Activated naive CD8-positive, alpha-beta T cell (primary cell): ENCODE data around the gene TWIST1.

Experiments
- H3K27ac Mint-ChIP-seq: one replicate; pipeline ENCODE4 v1.8.0; 2021; ENCODE audit warnings: mixed read lengths
- H3K27me3 Mint-ChIP-seq: one replicate; pipeline ENCODE4 v1.8.0; 2021; ENCODE audit warnings: mixed read lengths
- H3K36me3 Mint-ChIP-seq: one replicate; pipeline ENCODE4 v1.8.0; 2021; ENCODE audit warnings: mixed read lengths
- H3K4me1 Mint-ChIP-seq: one replicate; pipeline ENCODE4 v1.8.0; 2021; ENCODE audit warnings: low read depth, mixed read lengths
- H3K4me3 Mint-ChIP-seq: one replicate; pipeline ENCODE4 v1.8.0; 2021; ENCODE audit warnings: mild to moderate bottlenecking, mixed read lengths
- H3K9me3 Mint-ChIP-seq: one replicate; pipeline ENCODE4 v1.8.0; 2021; ENCODE audit warnings: low read depth, mixed read lengths

The TWIST1 gene

DNA sequence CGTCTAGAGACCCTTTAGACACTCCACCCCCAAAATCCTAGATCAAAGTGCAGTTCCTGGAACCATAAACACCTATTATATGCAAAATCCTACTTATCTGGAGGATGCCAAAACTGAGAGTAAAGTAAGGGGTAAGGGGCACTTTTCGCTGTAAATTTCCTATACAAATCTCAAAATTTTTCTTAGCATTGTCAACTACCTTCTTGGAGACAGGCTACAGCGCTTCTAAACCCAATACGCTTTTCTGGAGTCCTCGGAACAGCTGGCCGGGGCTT lies 10.4 kb downstream of the TWIST1 start:
- no peak overlapping the region for H3K4me3 Mint-ChIP-seq
- H3K27ac Mint-ChIP-seq = no peak overlapping the region
- peaks cover 68% of the 10 kb centered on the region for H3K27me3 Mint-ChIP-seq
- no peaks in the 10 kb centered on the region for H3K9me3 Mint-ChIP-seq
- H3K4me1 Mint-ChIP-seq = no peaks in the 10 kb centered on the region
- H3K36me3 Mint-ChIP-seq = no peaks in the 10 kb centered on the region

DNA sequence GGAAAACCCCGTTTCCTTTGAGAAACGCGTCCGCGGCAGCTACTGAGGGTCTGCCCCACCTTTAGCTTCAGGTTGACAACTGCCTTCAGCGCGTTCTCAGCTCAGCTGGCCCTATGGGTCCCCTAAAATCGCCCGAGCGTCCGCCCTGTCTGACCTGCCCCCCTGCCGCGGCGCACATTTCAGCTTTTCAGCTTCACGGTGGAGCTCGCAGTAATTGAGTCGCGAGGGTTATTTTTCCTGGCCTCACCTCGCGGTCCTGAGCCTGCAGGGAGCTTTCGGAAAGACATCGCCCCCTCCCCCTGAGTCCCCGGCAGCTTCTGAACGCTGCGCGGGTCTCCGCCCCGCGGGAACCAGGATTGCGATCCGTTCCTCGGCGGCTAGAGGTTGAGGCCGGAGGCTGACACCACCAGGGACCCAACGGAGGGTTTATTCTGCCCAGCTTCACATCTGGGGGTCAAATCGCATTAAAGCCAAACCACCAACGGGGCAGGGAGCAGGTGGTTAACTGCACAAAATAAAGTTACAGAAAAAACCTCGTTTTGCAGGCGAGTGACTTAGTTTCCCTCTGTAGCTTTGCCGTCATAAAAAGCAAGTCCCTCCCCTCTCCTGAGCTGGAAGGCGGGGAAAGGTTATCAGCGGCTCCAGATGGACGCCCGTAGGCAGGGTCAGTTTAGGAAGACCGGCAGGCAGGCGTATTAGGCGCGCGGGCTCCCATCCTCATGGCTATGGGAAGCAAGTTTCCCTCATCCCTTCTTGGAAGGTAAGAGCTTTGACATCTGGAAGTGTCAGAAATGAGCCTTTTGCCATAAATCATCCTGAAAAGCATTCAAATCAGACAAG lies 11.0 kb downstream of the TWIST1 start:
- Mint-ChIP-seq H3K9me3 (no peaks in the 10 kb centered on the region), H3K36me3 (no peaks in the 10 kb centered on the region), H3K4me3 (no peak overlapping the region), H3K27me3 (peaks cover 67% of the 10 kb centered on the region), H3K27ac (no peak overlapping the region), H3K4me1 (no peaks in the 10 kb centered on the region)

DNA sequence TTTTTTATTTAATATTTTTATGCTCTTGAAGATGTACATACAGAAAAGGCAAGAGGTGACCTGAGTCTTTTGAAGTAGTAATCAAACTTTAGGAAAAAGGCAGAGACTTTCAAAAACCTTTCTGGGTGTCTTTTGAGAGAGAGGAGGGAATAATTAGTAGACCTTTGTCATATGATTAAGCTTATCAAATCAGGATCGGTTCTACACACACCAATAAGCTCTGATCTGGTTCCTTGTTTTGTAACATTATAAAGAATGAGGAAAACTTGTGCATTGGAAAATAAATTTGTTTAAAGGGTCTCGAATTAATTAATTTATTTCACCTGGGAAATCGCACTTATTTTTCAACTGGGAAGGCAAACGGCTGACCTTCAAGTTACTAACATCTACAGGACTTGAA lies 11.9 kb downstream of the TWIST1 start:
- H3K36me3 Mint-ChIP-seq = no peaks in the 10 kb centered on the region
- no peaks in the 10 kb centered on the region for H3K9me3 Mint-ChIP-seq
- peaks cover 59% of the 10 kb centered on the region for H3K27me3 Mint-ChIP-seq
- no peaks in the 10 kb centered on the region for H3K4me1 Mint-ChIP-seq
- no peak overlapping the region for H3K27ac Mint-ChIP-seq
- H3K4me3 Mint-ChIP-seq = no peak overlapping the region

DNA sequence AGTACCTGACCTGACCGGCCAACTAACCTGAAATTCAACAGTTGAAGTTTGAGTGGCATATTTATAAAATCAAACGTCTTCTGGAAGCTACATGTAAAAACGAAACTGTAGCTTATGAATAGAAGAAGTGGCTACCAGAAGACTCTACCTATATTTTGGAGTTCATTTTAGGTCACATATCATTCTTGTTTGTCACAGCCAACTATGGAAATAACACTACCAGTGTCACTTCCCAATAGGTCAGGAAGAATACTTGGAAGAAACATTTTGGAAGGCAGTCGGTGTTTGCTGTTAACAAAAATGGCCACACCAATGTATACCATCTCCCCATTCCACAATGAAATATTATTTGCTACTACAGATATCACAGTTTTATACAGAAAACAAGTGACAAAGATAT lies 12.6 kb downstream of the TWIST1 start:
- Mint-ChIP-seq H3K9me3 (no peaks in the 10 kb centered on the region), H3K36me3 (no peaks in the 10 kb centered on the region), H3K27me3 (peaks cover 52% of the 10 kb centered on the region), H3K4me1 (no peaks in the 10 kb centered on the region), H3K27ac (no peak overlapping the region), H3K4me3 (no peak overlapping the region)

DNA sequence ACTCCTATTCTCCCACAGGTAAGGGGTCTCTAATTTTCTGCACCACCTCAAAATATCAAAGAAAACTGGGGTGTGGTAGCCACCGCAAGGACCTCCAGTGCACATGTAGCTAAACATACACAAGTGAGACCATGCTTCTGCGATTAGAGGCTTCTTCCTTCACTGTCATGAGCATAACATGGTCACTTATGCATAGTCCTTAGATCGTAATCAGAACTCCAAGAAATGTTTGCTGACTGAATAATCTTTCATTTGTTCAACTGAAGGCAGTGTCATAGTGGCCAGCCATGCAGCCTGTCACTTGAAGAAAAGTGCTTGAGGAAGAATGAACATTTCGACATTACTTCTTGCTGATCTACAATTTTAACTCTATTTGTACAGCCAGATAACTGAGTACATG lies 14.6 kb downstream of the TWIST1 start:
- Mint-ChIP-seq H3K4me3 (no peak overlapping the region), H3K27me3 (peaks cover 35% of the 10 kb centered on the region), H3K27ac (no peak overlapping the region), H3K4me1 (no peaks in the 10 kb centered on the region), H3K36me3 (no peaks in the 10 kb centered on the region), H3K9me3 (peaks cover under 1% of the 10 kb centered on the region)

DNA sequence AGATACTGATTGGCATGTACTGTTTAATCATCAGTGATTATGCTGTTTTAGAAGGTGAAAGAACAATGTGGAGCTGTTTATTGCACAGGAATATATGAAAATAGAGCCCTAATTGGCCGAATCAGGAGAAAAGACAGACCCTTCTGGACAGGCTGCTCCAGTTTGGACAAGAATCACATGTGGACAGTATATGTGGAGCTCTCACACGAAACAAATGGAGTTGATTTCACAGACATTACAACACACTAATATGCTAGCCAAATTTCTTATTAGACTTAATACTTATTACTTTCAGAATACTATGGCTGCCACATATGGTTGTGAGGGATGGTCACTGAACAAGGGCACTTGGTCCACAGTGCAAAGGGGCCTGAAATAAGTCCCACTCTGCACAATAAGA lies 15.5 kb downstream of the TWIST1 start:
- H3K9me3 Mint-ChIP-seq = peaks cover 4% of the 10 kb centered on the region
- peaks cover 27% of the 10 kb centered on the region for H3K27me3 Mint-ChIP-seq
- H3K27ac Mint-ChIP-seq = no peak overlapping the region
- no peaks in the 10 kb centered on the region for H3K36me3 Mint-ChIP-seq
- no peaks in the 10 kb centered on the region for H3K4me1 Mint-ChIP-seq
- no peak overlapping the region for H3K4me3 Mint-ChIP-seq

DNA sequence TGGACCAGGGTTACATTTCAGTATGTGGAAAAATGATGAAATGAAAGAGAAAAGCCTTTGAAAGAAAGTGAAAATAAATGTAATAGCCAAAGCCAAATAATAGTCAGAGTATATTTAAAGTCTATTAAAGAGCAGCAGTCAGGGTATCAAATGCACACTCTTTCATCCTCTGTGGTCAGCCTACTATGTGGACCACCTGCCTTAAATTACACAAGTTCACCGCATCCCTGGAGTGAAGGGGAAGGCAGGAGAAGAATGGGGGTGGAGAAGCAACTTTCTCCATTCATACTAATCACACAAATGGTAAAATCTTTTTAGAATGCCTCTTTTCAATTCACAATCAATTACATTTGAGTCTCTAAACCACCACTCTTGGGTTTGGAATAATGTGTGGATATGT lies 16.0 kb downstream of the TWIST1 start:
- no peaks in the 10 kb centered on the region for H3K36me3 Mint-ChIP-seq
- H3K4me3 Mint-ChIP-seq = no peak overlapping the region
- peaks cover 26% of the 10 kb centered on the region for H3K27me3 Mint-ChIP-seq
- peaks cover 4% of the 10 kb centered on the region for H3K9me3 Mint-ChIP-seq
- H3K4me1 Mint-ChIP-seq = no peaks in the 10 kb centered on the region
- H3K27ac Mint-ChIP-seq = no peak overlapping the region

DNA sequence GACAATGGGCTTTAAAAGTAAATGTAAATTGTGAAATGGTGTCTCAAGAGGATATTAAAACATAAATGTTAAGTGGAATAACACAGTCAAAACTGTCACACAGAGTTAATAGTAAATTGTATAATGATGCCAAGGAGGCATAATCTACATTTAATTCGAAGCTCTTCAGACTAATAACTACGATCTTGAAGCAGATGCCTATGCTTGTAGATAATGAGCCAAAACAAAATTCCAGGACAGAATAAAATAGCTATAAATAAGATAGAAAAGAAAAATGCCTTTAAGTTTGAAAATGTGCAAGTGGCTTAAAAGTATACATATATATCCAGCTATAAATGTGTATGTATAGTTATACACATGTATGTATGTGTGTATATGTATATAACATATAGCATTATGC lies 17.5 kb downstream of the TWIST1 start:
- Mint-ChIP-seq H3K9me3 (peaks cover 4% of the 10 kb centered on the region), H3K36me3 (no peaks in the 10 kb centered on the region), H3K27ac (no peak overlapping the region), H3K4me1 (no peaks in the 10 kb centered on the region), H3K4me3 (no peak overlapping the region), H3K27me3 (peaks cover 13% of the 10 kb centered on the region)

DNA sequence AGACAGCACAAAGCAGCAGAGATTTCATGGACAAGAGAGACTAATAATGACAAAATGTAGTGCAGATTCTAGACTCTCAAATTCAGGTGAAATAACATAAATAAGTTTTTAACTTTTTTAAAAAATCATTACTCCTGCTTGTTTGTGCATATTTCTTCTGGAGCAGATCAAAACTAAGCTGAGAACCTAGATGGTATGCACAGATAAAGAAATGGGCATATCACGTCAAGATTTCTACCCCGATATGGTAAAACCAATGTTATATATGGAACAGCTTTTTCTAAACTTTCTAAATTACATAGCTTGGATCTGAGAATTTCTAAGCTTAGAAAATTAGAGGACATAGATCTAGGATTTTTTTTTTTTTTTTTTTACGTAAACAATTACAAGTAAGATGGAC lies 18.2 kb downstream of the TWIST1 start:
- H3K4me1 Mint-ChIP-seq = no peaks in the 10 kb centered on the region
- H3K4me3 Mint-ChIP-seq = no peak overlapping the region
- no peaks in the 10 kb centered on the region for H3K36me3 Mint-ChIP-seq
- peaks cover 4% of the 10 kb centered on the region for H3K9me3 Mint-ChIP-seq
- H3K27me3 Mint-ChIP-seq = peaks cover 12% of the 10 kb centered on the region
- no peak overlapping the region for H3K27ac Mint-ChIP-seq

DNA sequence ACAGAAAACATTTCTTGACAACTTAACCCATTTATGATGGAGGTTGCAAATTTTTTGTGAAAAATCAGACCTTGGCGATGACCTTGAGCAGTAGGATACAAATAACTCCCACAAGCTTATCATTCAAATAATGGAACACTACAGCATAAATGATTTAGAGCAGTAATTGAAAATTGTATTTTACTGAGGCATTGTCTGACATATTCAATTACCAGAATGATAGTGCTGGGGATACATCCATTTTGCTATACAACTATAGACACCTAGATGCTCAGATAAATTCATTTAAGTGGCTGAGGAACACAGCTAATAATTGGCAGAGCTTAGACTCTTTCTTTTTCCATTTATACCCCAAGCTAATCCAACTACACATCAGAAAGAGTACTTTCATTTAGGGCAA lies 18.9 kb downstream of the TWIST1 start:
- no peaks in the 10 kb centered on the region for H3K4me1 Mint-ChIP-seq
- H3K4me3 Mint-ChIP-seq = no peak overlapping the region
- peaks cover 12% of the 10 kb centered on the region for H3K27me3 Mint-ChIP-seq
- peaks cover 4% of the 10 kb centered on the region for H3K9me3 Mint-ChIP-seq
- no peak overlapping the region for H3K27ac Mint-ChIP-seq
- no peaks in the 10 kb centered on the region for H3K36me3 Mint-ChIP-seq

DNA sequence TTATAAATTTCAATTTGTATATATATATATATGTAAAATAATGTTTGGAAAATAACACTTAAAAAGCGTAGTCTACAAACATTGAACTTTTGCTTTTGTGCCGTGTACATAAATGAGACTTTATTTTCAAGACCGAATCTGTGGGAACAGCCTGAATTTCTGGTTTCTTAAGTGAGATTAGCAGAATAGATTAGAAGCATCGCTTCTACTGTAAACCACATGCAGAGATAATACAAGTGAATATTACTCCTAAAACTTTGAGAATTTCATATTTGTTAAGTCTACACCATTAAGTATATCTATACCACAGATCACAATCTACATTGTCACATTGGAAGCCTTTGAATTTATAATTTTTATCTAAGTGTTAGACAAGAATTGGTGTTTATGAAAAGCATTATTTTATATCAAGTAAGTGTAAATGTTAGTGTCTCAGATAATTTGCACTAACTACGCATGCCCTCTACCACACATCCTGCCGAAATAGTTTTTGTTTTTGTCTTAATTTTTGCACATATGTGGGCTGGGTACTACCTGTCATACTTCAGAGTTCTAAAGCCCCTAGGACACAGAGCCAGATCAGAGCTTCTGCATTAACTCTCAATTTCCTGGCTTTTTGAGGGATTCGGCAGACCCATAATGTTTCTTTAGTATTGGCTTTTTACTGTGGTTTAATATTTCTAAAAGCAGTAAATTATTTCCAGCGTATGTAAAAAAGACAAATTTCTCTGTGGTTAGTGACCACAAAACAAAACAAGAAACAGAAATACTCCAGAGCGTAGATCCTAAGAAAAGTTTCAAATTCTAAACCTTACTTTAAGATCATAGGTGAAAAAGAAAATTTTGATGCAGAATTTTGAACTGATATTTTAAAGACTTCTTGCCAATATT lies 20.0 kb downstream of the TWIST1 start:
- Mint-ChIP-seq H3K36me3 (no peaks in the 10 kb centered on the region), H3K27me3 (peaks cover 4% of the 10 kb centered on the region), H3K27ac (no peak overlapping the region), H3K4me3 (no peak overlapping the region), H3K9me3 (peaks cover 4% of the 10 kb centered on the region), H3K4me1 (no peaks in the 10 kb centered on the region)

DNA sequence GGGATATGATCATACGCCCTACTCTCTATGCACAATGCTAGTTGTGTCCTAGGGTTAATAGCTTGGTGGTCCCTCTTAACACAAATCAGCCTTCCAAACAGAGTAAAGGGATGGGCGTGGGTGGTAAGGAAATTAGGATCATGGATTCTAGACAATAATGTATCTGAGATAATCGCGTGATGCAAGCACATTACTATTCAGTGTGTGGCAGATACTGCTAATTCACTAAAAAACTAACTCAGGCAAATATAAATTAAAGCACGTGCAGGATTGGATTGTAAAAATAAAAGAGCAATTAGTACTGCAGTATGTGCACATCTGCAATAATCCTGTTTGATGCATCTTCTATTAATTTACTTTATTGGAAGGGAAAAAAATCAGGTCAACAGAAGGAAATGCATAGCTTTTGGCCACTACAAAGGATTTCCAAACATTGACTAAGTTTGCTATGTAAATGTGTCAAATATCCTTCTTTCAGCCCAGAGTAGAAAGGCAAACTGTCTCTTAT lies 22.0 kb downstream of the TWIST1 start:
- Mint-ChIP-seq H3K27ac (no peak overlapping the region), H3K4me3 (no peak overlapping the region), H3K27me3 (no peaks in the 10 kb centered on the region), H3K4me1 (no peaks in the 10 kb centered on the region), H3K9me3 (peaks cover 4% of the 10 kb centered on the region), H3K36me3 (no peaks in the 10 kb centered on the region)

DNA sequence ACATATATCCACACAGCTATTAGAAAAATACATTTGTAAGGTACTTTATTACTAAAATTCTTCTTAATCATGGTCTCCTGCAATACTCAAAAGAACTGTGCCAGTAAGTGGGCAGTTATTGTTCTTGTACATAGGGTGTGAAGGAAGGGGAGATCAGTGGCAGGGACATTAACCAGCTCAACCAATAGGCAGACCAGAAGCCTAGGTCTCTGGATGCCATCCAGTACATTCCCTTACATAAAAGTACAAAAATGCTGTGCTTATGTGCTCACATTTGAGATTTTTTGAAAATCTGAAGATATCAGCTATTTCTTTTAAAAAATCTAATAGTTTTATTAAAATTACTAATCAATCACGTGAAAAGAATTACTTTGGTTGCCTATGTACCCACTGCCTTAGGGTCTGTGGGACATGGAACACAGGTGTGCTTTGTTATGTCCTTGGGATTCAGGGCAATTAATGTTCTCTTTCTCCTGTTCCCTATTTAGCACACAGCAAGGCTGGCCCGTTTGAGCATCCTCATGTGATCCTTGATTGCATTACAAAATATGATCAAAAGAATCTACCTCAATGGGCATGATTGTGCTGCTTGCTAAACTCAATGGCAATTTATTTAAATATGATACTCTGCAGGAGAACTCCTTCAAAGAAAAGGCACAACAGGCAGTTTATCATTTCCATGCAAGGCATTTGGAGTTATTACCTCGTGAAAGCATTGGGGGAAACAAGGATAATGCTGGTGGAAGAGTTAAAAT lies 22.7 kb downstream of the TWIST1 start:
- H3K36me3 Mint-ChIP-seq = no peaks in the 10 kb centered on the region
- H3K9me3 Mint-ChIP-seq = peaks cover 4% of the 10 kb centered on the region
- no peaks in the 10 kb centered on the region for H3K4me1 Mint-ChIP-seq
- H3K27ac Mint-ChIP-seq = no peak overlapping the region
- no peak overlapping the region for H3K4me3 Mint-ChIP-seq
- no peaks in the 10 kb centered on the region for H3K27me3 Mint-ChIP-seq

DNA sequence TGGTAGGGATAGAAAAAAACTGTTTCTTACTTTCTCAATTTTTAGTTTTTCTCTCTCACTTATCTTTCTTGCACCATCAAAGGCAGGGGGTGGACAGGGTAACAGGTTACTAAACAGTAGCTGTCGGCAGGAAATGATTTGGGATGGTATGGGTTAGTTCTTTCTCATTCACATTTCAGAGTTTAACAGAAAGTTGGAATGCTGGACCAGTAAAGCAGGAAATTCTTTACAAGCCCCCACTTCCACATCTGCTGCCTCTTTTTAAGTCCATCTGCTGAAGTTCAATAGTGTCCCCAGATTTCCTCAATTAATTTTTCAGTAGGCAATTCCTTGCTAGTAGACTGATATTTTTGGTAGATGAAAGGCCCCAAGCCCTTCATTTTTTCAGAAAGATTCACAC lies 23.3 kb downstream of the TWIST1 start:
- no peaks in the 10 kb centered on the region for H3K27me3 Mint-ChIP-seq
- H3K4me1 Mint-ChIP-seq = no peaks in the 10 kb centered on the region
- H3K9me3 Mint-ChIP-seq = peaks cover 4% of the 10 kb centered on the region
- no peak overlapping the region for H3K27ac Mint-ChIP-seq
- no peaks in the 10 kb centered on the region for H3K36me3 Mint-ChIP-seq
- no peak overlapping the region for H3K4me3 Mint-ChIP-seq
